Measurements from ENCODE around the gene PPP1R12A. TPM values are rescaled to one million over a fixed set of nuclear protein-coding genes. Genes with fewer than 3 reads are reported as not detected.

Gene PPP1R12A
- polyA plus RNA-seq, 3 donors, result 26.2 to 57.2 (median 33.1) TPM

DNA sequence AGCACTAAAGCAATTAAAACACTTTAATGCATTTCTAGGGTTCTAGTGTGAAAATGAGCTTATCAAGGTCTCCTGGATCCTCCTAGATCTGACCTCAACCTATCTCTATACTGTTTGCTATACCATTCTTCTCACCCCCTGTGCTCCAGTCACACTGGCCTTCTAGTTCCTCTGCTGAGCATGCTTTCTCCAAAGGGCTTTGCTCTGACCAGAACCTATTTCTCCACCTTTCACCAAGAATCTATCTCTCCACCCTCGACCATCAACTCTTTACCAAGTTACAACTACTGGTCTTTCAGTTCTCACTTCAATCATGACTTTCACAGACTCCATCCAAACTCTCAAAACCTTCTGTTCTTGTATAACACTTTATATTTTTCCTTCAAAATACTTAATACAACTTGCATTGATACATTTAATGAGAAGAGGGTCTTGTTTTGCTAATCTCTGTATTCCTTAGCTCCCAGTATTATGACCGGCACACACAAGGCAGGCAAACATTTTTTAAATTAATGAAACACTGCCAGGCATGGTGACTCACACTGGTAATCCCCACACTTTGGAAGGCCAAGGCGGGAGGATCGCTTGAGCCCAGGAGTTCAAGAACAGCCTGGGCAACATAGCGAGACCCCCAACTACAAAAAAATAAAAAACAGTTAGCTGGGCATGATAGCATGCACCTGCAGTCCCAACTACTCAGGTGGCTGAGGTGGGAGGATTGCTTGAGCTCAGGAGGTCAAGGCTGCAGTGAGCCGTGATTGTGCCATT lies 22.8 kb downstream of the PPP1R12A start:
- H3K27ac ChIP-seq (ENCODE audit: low read depth in 1 of 2, low read length in 2 of 2), result no peak overlapping the region
- no peak overlapping the region for H2AFZ ChIP-seq (ENCODE audit: insufficient read depth, low read depth, low read length, poor library complexity, severe bottlenecking)
- H3K79me2 ChIP-seq (ENCODE audit: insufficient read depth, low read length), result peaks cover 100% of the 10 kb centered on the region
- no peak overlapping the region for H3K9ac ChIP-seq (ENCODE audit: insufficient read depth, low read length, poor library complexity, severe bottlenecking)
- no peaks in the 10 kb centered on the region for H3K27me3 Mint-ChIP-seq (ENCODE audit: low read depth in 3 of 3)
- H3K4me1 ChIP-seq (ENCODE audit: control insufficient read depth in 1 of 2, insufficient read depth in 2 of 2, low read length in 2 of 2), result peaks cover 3 to 13% of the 10 kb centered on the region in 2 donors
- no peaks in the 10 kb centered on the region for H3K9me3 ChIP-seq (replicated peaks in 1 of 2; ENCODE audit: control insufficient read depth in 1 of 2, insufficient read depth in 1 of 2, low read length in 2 of 2)
- H3K4me2 ChIP-seq (replicated peaks; ENCODE audit: extremely low read depth, low read length, poor library complexity, severe bottlenecking), result no peak overlapping the region
- H3K36me3 Mint-ChIP-seq, result peaks cover 3 to 4% of the 10 kb centered on the region in 2 donors
- no peaks in the 10 kb centered on the region for H3K9me3 Mint-ChIP-seq
- no peaks in the 10 kb centered on the region for H3K27me3 ChIP-seq (ENCODE audit: control insufficient read depth in 2 of 2, insufficient read depth in 2 of 2, low read length in 2 of 2)
- WGBS (ENCODE audit: insufficient coverage), result no CpG with 5 or more reads among the region's 6 CpGs
- H3K27ac Mint-ChIP-seq, result peak overlapping the region; percentile 10 to 64 (median 28)
- no peak overlapping the region for H3K4me3 Mint-ChIP-seq
- peaks cover 99% of the 10 kb centered on the region for H4K20me1 ChIP-seq (ENCODE audit: insufficient read depth, low read length)
- TF ChIP-seq, protein P1, sequence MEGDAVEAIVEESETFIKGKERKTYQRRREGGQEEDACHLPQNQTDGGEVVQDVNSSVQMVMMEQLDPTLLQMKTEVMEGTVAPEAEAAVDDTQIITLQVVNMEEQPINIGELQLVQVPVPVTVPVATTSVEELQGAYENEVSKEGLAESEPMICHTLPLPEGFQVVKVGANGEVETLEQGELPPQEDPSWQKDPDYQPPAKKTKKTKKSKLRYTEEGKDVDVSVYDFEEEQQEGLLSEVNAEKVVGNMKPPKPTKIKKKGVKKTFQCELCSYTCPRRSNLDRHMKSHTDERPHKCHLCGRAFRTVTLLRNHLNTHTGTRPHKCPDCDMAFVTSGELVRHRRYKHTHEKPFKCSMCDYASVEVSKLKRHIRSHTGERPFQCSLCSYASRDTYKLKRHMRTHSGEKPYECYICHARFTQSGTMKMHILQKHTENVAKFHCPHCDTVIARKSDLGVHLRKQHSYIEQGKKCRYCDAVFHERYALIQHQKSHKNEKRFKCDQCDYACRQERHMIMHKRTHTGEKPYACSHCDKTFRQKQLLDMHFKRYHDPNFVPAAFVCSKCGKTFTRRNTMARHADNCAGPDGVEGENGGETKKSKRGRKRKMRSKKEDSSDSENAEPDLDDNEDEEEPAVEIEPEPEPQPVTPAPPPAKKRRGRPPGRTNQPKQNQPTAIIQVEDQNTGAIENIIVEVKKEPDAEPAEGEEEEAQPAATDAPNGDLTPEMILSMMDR (IDR thresholded peaks at IDR 0.05), result no peak
- no peak for DNase-seq
- intact Hi-C loops (cut with micrococcal nuclease), result no loop called here
- peaks cover 40% of the 10 kb centered on the region for H3K4me1 Mint-ChIP-seq
- H3K4me3 ChIP-seq (replicated peaks in 1 of 3; ENCODE audit: low read depth in 2 of 3, low read length in 3 of 3), result no peak overlapping the region
- peaks cover 4 to 6% of the 10 kb centered on the region in 2 donors for H3K36me3 ChIP-seq (replicated peaks in 1 of 2; ENCODE audit: control insufficient read depth in 1 of 2, insufficient read depth in 2 of 2, low read length in 2 of 2)

DNA sequence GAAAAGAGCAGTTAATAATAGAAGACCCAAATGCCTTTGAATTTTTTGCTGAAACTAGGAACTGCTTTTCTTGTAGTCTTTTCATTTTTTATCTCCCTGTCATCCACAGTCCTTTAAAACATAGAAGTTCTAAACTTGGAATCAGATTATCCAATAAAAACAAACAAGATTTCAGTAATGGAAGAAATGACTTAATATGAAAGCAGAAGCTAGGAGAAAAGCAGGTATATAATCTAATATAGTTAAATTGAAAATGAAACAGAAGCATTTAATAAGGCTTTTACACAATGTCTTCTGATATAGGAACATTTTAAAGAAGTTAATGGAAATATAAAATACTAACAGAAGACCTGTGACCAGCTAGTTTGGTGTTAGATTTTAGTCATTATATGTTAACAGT lies 26.5 kb downstream of the PPP1R12A start:
- Mint-ChIP-seq H3K27ac (peak overlapping the region in 3 of 7 donors; percentile 16 to 72 (median 55)), H3K36me3 (peaks cover 3 to 4% of the 10 kb centered on the region in 2 donors), H3K4me1 (peaks cover 19% of the 10 kb centered on the region), H3K27me3 (ENCODE audit: low read depth in 3 of 3) (no peaks in the 10 kb centered on the region), H3K9me3 (no peaks in the 10 kb centered on the region), H3K4me3 (no peak overlapping the region)
- H3K27me3 ChIP-seq (ENCODE audit: control insufficient read depth in 2 of 2, insufficient read depth in 2 of 2, low read length in 2 of 2), result no peaks in the 10 kb centered on the region
- H4K20me1 ChIP-seq (ENCODE audit: insufficient read depth, low read length), result peaks cover 99% of the 10 kb centered on the region
- H3K27ac ChIP-seq (ENCODE audit: low read depth in 1 of 2, low read length in 2 of 2), result peak overlapping the region in 1 of 2 donors; percentile 23
- no peak overlapping the region for H3K4me2 ChIP-seq (replicated peaks; ENCODE audit: extremely low read depth, low read length, poor library complexity, severe bottlenecking)
- H3K36me3 ChIP-seq (replicated peaks in 1 of 2; ENCODE audit: control insufficient read depth in 1 of 2, insufficient read depth in 2 of 2, low read length in 2 of 2), result peaks cover 4 to 6% of the 10 kb centered on the region in 2 donors
- TF ChIP-seq, protein P1 (IDR thresholded peaks at IDR 0.05), result no peak
- no peak overlapping the region for H3K4me3 ChIP-seq (replicated peaks in 1 of 3; ENCODE audit: low read depth in 2 of 3, low read length in 3 of 3)
- no peak overlapping the region for H2AFZ ChIP-seq (ENCODE audit: insufficient read depth, low read depth, low read length, poor library complexity, severe bottlenecking)
- no peak for DNase-seq
- H3K79me2 ChIP-seq (ENCODE audit: insufficient read depth, low read length), result peaks cover 100% of the 10 kb centered on the region
- intact Hi-C loops (cut with micrococcal nuclease), result no loop called here
- no peaks in the 10 kb centered on the region for H3K4me1 ChIP-seq (ENCODE audit: control insufficient read depth in 1 of 2, insufficient read depth in 2 of 2, low read length in 2 of 2)
- no peak overlapping the region for H3K9ac ChIP-seq (ENCODE audit: insufficient read depth, low read length, poor library complexity, severe bottlenecking)
- no peaks in the 10 kb centered on the region for H3K9me3 ChIP-seq (replicated peaks in 1 of 2; ENCODE audit: control insufficient read depth in 1 of 2, insufficient read depth in 1 of 2, low read length in 2 of 2)

Measured in CD14-positive monocyte (primary cell).